HEK293T (cell line): Measurements from ENCODE around the gene LTB4R.

Experiments used
- CTCF ChIA-PET: fragments of 350-600 bp; formaldehyde crosslinking; extraction: SDS; loops from one replicate; lab custom pipeline; 2021; ENCODE audit warnings: antibody characterized with exemption, inconsistent platforms; lab: Yijun Ruan, JAX
- POLR2A ChIA-PET: fragments of 350-600 bp; formaldehyde crosslinking; extraction: SDS; loops from one replicate; lab custom pipeline; 2020; ENCODE audit warnings: antibody characterized with exemption, inconsistent platforms; lab: Yijun Ruan, JAX
- DNase-seq: peaks from one replicate; pipeline ENCODE4 v3.0.0; 2012; ENCODE audit warnings: mixed read lengths; ENCODE audit errors: extremely low spot score
- ARNT ChIP-seq: fragments of 450-650 bp; IDR thresholded peaks from 2 replicates; pipeline ENCODE4 v1.6.1; 2017; ENCODE audit warnings: mild to moderate bottlenecking
- BHLHE40 ChIP-seq: fragments of 450-650 bp; IDR thresholded peaks from 2 replicates; pipeline ENCODE4 v1.6.1; 2016; ENCODE audit warnings: mild to moderate bottlenecking, moderate library complexity, borderline replicate concordance
- CTBP1 ChIP-seq: fragments of 450-650 bp; IDR thresholded peaks from 2 replicates; pipeline ENCODE4 v1.6.1; 2016; ENCODE audit warnings: borderline replicate concordance
- ELF4 ChIP-seq: fragments of 450-650 bp; IDR thresholded peaks from 2 replicates; pipeline ENCODE4 v1.6.1; 2017; ENCODE audit warnings: antibody characterized with exemption
- FOXA1 ChIP-seq: fragments of 450-650 bp; IDR thresholded peaks from 2 replicates; pipeline ENCODE4 v1.6.1; 2016; ENCODE audit warnings: mild to moderate bottlenecking
- FOXK2 ChIP-seq: fragments of 450-650 bp; IDR thresholded peaks from 2 replicates; pipeline ENCODE4 v1.6.1; 2016; ENCODE audit warnings: mild to moderate bottlenecking
- FOXM1 ChIP-seq: fragments of 450-650 bp; IDR thresholded peaks from 2 replicates; pipeline ENCODE4 v1.6.1; 2017; ENCODE audit warnings: mild to moderate bottlenecking, borderline replicate concordance
- HDGF ChIP-seq: fragments of 450-650 bp; IDR thresholded peaks from 2 replicates; pipeline ENCODE4 v1.6.1; 2017; ENCODE audit warnings: antibody characterized with exemption, borderline replicate concordance
- L3MBTL2 ChIP-seq: fragments of 450-650 bp; conservative IDR thresholded peaks from 2 replicates; pipeline ENCODE4 v1.6.1; 2016; ENCODE audit warnings: mild to moderate bottlenecking
- LEF1 ChIP-seq: fragments of 450-650 bp; IDR thresholded peaks from 2 replicates; pipeline ENCODE4 v1.6.1; 2017; ENCODE audit warnings: mild to moderate bottlenecking, borderline replicate concordance
- NFRKB ChIP-seq: fragments of 450-650 bp; IDR thresholded peaks from 2 replicates; pipeline ENCODE4 v1.6.1; 2016; ENCODE audit warnings: mild to moderate bottlenecking, moderate library complexity
- SP1 ChIP-seq: fragments of 450-650 bp; IDR thresholded peaks from 2 replicates; pipeline ENCODE4 v1.6.1; 2017
- SUZ12 ChIP-seq: fragments of 450-650 bp; IDR thresholded peaks from 2 replicates; pipeline ENCODE4 v1.6.1; 2016; ENCODE audit warnings: mild to moderate bottlenecking
- TARDBP ChIP-seq: fragments of 450-650 bp; IDR thresholded peaks from 2 replicates; pipeline ENCODE4 v1.6.1; 2016
- ZNF384 ChIP-seq: fragments of 450-650 bp; IDR thresholded peaks from 2 replicates; pipeline ENCODE4 v1.6.1; 2016
- TF ChIP-seq, protein P1 (sequence below): fragments of 450-650 bp; IDR thresholded peaks from 2 replicates; pipeline ENCODE4 v1.6.1; 2016

Gene LTB4R

DNA sequence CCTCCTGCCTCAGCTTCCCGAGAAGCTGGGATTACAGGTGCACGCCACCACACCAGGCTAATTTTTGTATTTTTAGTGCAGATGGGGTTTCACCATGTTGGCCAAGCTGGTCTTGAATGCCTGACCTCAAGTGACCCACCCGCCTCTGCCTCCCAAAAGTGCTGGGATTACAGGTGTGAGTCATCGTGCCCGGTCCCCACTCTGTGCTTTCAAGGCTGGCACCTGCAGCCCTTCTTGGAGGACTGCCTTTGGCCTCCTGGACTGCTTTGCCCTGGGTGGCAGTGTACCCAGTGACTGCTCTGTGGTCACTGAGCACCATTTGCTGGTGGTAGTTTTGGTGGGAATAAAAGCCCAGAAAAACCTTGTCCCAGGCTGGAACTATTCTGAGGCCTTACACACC is 24.3 kb upstream of the LTB4R start:
- TF ChIP-seq CTBP1 (no peak), HDGF (no peak), FOXM1 (no peak)
- CTCF ChIA-PET: interaction anchor here (2.4 kb wide), 1 partner anchor 10 kb away, joined by 8 read pairs; no protein-coding TSS in a partner anchor
- DNase-seq: no peak
- POLR2A ChIA-PET: interaction anchor here (2.0 kb wide), 1 partner anchor 44 kb away, joined by 8 read pairs; the partner anchor contains the start of gene TINF2

DNA sequence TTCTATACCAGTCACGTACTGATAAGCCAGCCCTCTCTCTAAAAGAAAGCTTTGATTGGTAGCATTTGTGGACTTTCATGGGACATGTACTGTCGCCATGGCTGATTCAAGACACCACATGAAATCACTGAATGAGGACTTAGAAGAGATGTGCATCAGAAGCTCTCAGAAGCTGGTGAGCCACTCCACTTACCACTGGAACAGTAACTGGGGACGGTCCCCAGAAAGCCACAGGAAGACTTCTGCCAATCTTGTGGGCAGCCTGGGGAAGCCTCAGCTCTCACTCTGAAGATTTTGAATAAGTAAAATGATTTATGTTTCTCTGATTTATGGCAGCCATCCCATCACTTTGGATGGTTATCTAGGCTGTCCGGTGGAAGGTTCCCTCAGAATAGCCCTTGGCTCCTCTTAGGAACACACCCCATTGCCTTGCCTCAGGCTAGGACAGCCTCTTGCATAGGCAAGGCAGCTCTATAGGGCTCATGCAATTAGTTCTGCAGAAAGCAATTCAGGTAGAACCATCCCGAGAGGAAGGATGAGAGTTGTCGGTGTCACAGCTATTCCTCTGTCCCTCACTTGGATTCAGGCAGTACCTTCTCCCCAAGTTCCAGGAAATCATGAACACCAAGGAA is 21.5 kb upstream of the LTB4R start:
- TF ChIP-seq FOXM1: no peak
- no peak for TF ChIP-seq SUZ12
- TF ChIP-seq NFRKB: no peak
- no peak for TF ChIP-seq TARDBP
- TF ChIP-seq HDGF: no peak
- TF ChIP-seq, protein P1, sequence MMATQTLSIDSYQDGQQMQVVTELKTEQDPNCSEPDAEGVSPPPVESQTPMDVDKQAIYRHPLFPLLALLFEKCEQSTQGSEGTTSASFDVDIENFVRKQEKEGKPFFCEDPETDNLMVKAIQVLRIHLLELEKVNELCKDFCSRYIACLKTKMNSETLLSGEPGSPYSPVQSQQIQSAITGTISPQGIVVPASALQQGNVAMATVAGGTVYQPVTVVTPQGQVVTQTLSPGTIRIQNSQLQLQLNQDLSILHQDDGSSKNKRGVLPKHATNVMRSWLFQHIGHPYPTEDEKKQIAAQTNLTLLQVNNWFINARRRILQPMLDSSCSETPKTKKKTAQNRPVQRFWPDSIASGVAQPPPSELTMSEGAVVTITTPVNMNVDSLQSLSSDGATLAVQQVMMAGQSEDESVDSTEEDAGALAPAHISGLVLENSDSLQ: no peak
- no peak for TF ChIP-seq ARNT
- TF ChIP-seq L3MBTL2: no peak
- no peak for TF ChIP-seq BHLHE40
- no peak for TF ChIP-seq FOXK2
- no peak for TF ChIP-seq ELF4
- ChIA-PET POLR2A (interaction anchor here (0.7 to 1.4 kb wide), 5 partner anchors 19 to 152 kb away, joined by 3 to 6 read pairs (median 4); partner anchors contain the start of genes CHMP4A and TINF2), CTCF (interaction anchor here (0.6 to 1.7 kb wide), 2 partner anchors 9 to 18 kb away, joined by 4 to 6 read pairs; partner anchors contain the start of gene RABGGTA)
- DNase-seq: no peak

DNA sequence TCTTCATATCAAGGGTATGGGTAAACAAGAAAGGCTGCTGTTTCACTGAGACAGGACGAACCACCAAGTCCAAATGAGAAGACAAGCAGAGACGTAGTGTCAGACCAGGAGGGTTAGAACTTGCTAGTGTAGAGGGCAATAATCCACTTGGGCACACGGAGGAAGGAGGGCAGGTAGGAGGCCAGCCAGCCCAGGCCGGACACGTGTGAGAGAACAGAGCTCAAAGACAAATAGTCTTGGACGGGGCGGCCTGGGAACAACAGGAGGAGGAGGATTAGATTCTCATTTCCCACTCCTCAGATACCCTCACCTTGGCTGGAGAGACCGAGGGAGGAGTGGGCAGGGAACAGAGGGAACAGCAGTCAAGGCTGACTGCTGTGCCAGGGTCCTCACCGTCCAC is 20.6 kb upstream of the LTB4R start:
- TF ChIP-seq SP1 (no peak), LEF1 (no peak), SUZ12 (no peak), TARDBP (no peak), FOXA1 (no peak), HDGF (no peak), ELF4 (no peak), FOXK2 (no peak), ZNF384 (no peak), ARNT (no peak), FOXM1 (no peak), L3MBTL2 (no peak), BHLHE40 (no peak), NFRKB (no peak)
- TF ChIP-seq, protein P1: no peak
- ChIA-PET CTCF (interaction anchor here (1.7 kb wide), 1 partner anchor 19 kb away, joined by 6 read pairs; the partner anchor contains the start of gene RABGGTA), POLR2A (interaction anchor here (0.9 to 2.9 kb wide), 4 partner anchors 8 to 48 kb away, joined by 3 to 22 read pairs (median 8); partner anchors contain the start of genes DHRS1, NOP9, RABGGTA and TINF2)
- no peak for DNase-seq

DNA sequence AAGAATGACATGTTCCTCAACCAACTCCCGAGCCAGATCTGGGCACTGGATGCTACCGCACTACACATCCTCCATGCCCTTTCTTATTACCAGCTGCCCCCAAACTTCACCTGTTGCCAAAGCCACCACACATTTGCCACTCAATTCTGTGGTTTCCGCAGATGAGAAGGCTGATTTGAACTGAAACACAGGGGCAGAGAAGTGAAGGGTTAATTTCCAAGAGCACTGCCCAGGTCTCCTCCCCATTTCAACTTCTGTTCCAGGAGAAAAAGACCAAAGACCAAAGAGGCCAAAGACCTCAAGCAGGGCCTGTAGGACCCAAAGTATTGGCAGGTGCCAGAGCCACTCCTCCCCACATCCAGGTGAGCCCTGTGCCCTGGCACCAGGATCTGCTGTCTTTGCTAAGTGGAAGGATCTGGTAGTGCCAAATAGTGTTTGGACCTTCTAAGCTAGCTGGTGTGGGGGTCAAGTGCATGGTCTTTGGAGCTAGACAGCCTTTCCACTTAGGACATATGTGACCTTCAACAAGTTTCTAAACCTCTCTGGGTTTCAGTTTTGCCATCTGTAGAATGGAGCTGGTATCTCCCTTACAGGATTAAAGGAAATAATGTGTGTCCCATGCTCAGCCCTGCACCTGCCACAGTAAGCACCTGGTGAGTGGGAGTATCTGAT is 19.7 kb upstream of the LTB4R start:
- POLR2A ChIA-PET: interaction anchor here (0.6 to 2.9 kb wide), 6 partner anchors 8 to 354 kb away, joined by 3 to 22 read pairs (median 4); partner anchors contain the start of genes DHRS1, NOP9, RABGGTA and TINF2
- DNase-seq: no peak
- CTCF ChIA-PET: interaction anchor here (1.7 to 1.9 kb wide), 2 partner anchors 16 to 20 kb away, joined by 6 to 8 read pairs; partner anchors contain the start of genes CIDEB and RABGGTA
- no peak for TF ChIP-seq NFRKB
- no peak for TF ChIP-seq BHLHE40
- no peak for TF ChIP-seq SP1
- no peak for TF ChIP-seq FOXK2
- TF ChIP-seq SUZ12: no peak
- no peak for TF ChIP-seq LEF1
- TF ChIP-seq HDGF: no peak
- TF ChIP-seq FOXM1: no peak
- TF ChIP-seq, protein P1: no peak
- TF ChIP-seq FOXA1: no peak
- TF ChIP-seq ZNF384: no peak
- TF ChIP-seq TARDBP: no peak
- TF ChIP-seq ELF4: no peak
- TF ChIP-seq CTBP1: no peak
- TF ChIP-seq L3MBTL2: no peak
- no peak for TF ChIP-seq ARNT

DNA sequence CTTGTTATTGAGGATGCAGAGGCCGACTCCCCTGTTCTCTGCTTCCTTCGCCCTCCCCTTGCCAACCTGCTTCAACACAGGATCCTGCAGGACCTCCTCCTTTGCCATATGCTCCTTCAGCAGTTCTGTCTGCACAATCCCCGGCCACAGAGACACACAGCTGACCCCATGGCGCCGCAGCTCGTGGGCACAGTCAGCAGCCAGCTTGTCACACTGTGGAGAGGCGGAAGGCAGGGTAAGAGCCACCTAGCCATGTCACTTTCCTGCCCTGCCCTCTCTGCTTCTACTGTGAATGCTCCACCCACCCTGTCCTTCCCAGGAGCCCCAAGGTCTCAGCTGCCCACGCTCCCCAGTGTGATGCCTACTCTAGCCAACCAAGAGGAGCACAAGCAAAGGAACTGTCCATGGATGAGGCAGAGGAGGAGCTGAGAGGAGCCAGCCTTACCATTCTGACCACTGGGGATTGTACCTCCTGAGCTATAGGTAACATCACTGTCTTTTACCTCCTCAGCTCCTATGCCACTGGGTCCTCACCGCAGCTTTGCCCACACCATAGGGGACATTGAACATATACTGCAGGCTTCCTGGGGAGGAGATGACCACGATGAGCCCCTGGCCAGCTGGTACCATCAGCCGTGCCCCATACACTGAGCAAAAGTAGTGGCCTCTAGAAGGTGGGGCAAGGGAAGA is 19.0 kb upstream of the LTB4R start:
- ChIA-PET POLR2A (interaction anchor here (0.6 to 2.9 kb wide), 5 partner anchors 21 to 355 kb away, joined by 3 to 22 read pairs (median 5); partner anchors contain the start of genes PSME2, RABGGTA, RNF31 and TINF2), CTCF (interaction anchor here (1.2 to 1.9 kb wide), 3 partner anchors 16 to 50 kb away, joined by 5 to 8 read pairs (median 5); partner anchors contain the start of genes CIDEB and TINF2)
- DNase-seq: no peak
- TF ChIP-seq FOXA1 (no peak), NFRKB (no peak), SUZ12 (no peak), L3MBTL2 (no peak)
- TF ChIP-seq, protein P1: no peak
